D341Med (cell line): ENCODE data around the gene NEU4.
"Not testable (repeated sequence)": the region's sequence is repeated elsewhere in the genome, so short reads cannot be mapped to it uniquely, and the experiment has no call there.

Experiments
- DNase-seq: peaks from one replicate; pipeline ENCODE4 v3.0.0; 2012; ENCODE audit warnings: low spot score

NEU4 gene

DNA sequence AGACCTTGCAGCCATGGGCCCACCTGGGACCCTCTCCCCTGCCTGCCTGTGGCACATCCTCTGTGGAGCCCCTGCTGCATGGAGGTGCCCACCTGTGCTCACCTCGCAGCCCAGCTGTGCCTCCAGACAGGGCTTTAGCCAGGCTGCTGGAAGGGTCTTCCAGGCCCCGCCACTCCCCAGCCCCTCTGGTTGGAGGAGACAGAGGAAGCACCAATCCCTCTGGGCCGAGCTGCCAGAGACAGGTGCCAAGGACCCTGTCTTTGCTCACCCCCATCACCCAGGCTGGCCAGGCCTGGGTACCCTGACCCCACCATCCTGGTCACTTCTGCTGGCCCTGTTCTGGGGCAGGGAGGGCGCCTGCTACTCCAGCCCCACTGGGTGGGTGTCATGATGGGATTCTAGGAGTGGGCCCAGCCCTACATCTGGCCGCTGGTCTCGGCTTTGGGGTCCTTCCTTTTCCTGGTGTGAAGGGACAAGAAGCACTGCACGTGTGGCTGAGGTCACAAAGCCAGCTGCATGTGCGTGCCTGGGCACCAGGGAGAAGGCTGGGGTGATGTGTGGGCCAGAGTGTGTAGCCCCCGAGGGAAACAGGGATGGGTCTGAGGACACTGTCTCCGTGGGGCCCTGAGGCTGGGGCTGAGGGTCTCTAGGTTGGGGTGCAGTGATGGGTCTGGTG is 9.3 kb upstream of the NEU4 start:
- DNase-seq: peak; percentile 17

DNA sequence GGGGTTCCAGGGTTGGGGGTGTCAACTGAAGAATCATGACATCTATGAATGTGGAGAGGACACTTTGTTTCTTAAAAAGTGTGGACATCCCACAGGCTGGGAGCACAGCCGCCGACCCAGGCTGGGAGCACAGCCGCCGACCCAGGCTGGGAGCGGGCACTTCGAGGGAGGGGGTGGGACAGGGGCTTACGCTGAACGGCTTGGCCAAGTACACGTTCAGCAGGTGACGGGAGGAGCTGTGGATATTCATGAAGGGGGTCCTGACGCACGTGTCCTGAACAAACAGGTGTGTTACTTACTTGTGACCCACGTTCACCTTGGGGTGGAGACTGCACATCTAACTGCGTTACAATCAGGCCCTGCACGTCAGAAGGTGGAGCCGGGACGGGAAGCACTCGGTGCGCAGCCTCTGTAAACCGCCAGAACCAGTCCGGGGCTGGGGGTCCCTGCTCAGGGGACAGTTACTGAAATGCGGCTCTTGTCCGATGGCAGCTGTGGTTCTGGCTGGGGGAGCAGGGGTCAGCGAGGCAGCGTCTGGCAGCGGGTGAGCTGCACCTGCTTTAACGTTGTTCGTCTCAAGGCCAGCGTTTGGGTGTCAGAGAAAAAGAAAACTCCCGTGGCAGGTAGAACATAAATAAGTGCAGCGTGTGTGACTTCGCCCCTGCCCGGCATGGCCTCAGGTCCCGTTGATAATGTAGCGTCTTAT is 8.6 kb upstream of the NEU4 start:
- not testable (repeated sequence) for DNase-seq

DNA sequence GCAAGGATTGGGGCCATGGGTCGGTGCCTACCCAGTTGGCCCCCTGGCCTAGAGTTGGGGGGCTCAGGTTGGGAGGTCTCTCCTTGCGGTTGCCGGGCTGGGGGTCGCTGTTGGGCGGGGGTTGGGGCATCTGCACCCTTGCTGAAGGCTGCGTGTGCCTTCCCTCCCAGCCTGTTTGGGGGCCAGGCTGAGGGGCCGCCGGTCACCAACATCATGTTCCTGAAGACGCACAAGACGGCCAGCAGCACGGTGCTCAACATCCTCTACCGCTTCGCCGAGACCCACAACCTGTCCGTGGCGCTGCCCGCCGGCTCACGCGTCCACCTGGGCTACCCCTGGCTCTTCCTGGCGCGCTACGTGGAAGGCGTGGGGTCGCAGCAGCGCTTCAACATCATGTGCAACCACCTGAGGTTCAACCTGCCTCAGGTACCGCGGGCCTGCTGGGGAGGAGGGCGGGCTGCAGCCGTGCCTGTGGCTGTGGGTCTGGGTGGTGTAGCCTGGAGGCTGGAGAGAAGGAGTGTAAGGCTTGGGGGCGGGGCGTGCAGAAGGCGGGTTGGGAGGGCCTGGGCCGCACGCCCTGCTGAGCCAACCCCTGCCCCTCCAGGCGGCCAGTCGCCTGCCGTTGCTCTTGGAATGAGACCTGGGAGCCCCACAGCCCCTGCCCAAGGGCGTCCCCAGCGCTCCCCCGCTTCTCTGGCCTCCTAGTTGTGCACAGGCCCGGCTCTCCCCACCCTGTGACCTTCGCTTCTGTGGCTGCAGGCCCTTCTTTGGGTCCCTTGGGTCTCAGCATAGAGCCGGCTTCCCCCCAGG is 7.2 kb upstream of the NEU4 start:
- peak; percentile 33 for DNase-seq

GRCh38 chr2:241802421-241803318 is 6.3 kb upstream of the NEU4 start:
- DNase-seq: peak; percentile 20

GRCh38 chr2:241803387-241804325 is 5.3 kb upstream of the NEU4 start:
- DNase-seq: peak; percentile 80

DNA sequence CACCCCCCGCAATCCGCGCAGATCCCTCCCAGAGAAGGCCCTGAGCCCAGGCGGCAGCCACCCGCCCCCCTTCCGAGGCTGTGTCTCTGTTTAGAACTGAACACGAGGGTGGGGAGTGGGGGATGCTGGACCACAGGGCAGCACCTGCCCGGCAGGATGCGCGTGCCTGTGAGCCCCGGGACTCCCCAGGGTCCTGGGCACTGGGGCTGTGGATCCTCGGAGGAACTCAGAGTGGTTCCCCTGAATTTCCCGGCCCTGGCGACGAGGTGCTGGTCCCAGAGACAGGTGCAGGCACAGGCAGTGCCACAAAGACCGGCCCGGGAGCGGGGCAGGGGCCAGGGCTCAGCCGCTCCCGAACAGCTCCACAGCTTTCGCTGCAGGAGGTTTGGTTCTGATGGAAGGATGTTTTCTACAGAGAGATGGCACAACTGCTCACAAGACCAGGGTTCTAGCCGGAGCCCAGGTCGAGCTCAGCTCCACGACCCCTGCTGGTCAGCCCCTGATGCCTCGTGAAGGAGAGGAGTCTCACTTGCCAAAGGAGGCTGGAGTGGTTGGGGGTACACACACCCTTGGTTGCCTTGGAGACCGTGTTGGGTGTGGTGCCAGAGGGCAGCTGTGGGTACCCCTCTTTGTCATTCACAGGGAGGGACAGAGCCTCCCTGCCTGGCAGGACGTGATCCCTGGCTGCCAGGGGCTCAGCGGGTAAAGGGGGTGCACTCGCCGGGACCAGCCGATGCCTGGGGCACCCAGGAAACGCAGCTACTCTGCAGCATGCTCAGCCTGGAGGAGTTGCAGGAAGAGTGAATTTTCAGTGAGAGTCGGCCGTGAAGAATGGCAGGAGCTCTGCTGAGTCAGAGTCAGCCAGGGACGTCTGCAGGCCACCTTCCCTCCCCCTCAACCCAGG is 4.4 kb upstream of the NEU4 start:
- peak; percentile 41 for DNase-seq

DNA sequence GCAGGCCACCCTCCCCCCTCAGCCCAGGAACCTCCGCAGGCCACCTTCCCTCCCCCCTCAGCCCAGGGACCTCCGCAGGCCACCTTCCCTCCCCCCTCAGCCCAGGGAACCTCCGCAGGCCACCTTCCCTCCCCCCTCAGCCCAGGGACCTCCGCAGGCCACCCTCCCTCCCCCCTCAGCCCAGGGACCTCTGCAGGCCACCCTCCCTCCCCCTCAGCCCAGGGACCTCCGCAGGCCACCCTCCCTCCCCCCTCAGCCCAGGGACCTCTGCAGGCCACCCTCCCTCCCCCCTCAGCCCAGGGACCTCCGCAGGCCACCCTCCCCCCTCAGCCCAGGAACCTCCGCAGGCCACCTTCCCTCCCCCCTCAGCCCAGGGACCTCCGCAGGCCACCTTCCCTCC is 2.8 kb upstream of the NEU4 start:
- DNase-seq: not testable (repeated sequence)

GRCh38 chr2:241808051-241808720 is 807 bp upstream of the NEU4 start:
- DNase-seq: no peak

GRCh38 chr2:241809383-241810306 is 652 bp downstream of the NEU4 start:
- DNase-seq: peak; percentile 17

GRCh38 chr2:241810307-241811200 is 1.6 kb downstream of the NEU4 start:
- DNase-seq: peak; percentile 34

GRCh38 chr2:241811201-241811951 is 2.4 kb downstream of the NEU4 start:
- peak; percentile 25 for DNase-seq

DNA sequence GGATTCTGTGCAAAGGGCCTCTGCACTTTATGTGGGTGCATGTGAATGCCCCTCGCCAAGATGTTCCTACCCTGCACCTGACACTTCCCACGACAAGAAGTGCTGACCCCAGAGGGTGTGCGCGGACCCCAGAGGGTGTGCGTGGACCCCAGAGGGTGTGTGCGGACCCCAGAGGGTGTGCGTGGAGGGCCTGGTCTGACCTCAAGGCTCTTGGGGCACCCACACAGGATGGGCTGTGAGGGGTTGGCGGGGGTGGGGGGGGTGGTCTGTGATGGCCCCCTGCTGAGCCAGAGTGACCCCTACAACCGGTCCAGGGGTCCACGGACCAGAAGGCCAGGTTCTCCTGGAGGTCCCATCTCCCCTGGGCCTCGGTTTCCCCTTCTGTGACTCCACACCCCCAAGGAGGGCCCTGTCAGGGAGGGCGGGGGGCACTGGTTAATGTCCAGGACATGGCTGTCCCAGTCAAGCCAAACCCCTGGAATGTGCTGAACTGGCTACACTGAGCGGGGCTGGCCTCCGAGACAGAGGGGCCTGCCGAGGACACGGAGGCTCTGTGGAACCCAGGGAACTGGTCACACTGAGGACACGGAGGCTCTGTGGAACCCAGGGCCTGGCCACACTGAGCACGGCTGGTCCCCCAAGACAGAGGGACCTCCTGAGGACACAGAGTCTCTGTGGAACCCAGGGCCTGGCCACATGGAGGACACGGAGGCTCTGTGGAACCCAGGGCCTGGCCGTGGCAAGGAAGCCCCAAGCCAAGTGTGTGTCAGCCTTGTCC is 3.1 kb downstream of the NEU4 start:
- peak; percentile 22 for DNase-seq

DNA sequence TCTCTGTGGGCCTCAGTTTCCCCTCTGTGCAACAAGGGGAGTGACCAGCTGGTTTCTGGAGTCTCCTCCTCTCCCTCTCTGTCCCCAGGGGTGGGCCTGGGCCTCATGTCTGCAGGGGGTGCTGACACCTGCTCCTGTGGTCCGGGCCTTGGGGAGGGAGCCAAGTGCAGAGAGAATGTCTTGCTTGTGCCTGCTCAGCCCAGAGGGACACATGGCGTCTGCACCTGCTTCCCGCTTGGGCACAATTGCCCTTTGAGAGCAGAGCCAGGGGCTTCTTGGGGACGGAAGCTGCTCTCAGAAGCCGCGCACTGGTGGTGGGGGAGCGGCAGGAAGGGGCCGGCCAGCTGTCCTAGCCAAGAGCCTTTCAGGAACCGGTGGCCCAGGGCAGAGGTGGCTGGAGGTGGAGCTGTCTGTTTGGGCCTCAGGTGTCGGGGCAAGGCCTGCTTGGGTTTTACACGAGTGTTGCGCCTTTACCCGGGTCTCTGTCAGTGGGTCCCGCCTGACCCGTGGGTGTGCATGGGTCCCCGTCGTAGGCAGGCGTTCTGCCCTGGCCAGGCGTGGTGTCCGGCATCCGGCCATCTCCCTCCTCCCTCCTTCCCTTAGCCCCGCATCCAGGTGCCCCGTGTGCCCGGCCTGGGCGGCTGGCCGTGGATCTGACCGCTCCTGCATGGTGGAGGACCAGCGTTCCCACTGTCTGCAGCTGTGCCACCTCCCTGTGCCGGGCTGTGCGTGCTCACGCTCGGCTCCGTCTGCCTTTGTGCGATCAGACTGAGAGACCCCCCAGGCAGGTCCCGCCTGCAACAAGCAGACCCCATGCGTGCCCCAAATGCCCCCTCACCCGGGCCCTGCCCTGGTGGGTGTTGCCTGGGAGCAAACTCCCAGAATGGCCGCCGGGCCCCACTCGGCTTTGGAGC is 4.0 kb downstream of the NEU4 start:
- peak; percentile 33 for DNase-seq
